GM12878 (cell line): ENCODE data around the gene CCSER1. TPM values are rescaled to one million over a fixed set of nuclear protein-coding genes. Genes with fewer than 3 reads are reported as not detected.

Experiments used
- ATAC-seq: fragments of 200-7000 bp; cut with Tn5 transposase; 3 replicates; pipeline ENCODE4 v1.9.1; 2020; ENCODE audit warnings: mild to moderate bottlenecking, moderate library complexity
- BruUV-seq: library from RNA; stranded (reverse); fragments of 400-500 nt; replicated peaks from 2 replicates; lab custom pipeline; 2021; lab: Mats Ljungman, UMichigan
- CTCF ChIA-PET: fragments of 300-600 bp; sonication (Branson Sonifier 250); formaldehyde crosslinking; extraction: SDS; loops from one replicate; lab custom pipeline; 2021; ENCODE audit warnings: inconsistent platforms; lab: Yijun Ruan, JAX
- POLR2A ChIA-PET: fragments of 350-600 bp; formaldehyde crosslinking; extraction: SDS; loops from one replicate; lab custom pipeline; 2021; ENCODE audit warnings: inconsistent platforms; lab: Charles Lee
- RAD21 ChIA-PET: fragments of 300-600 bp; sonication (Branson Sonifier 250); formaldehyde crosslinking; loops from one replicate; lab custom pipeline; 2023; ENCODE audit warnings: antibody characterized with exemption; ENCODE audit not compliant: unreplicated experiment; lab: Charles Lee
- SMC1A ChIA-PET: fragments of 300-600 bp; sonication (Branson Sonifier 250); formaldehyde crosslinking; loops from one replicate; lab custom pipeline; 2023; ENCODE audit not compliant: unreplicated experiment, uncharacterized antibody; lab: Charles Lee
- DNase-seq: peaks from one replicate; pipeline ENCODE4 v3.0.0-alpha.2; 2011; ENCODE audit warnings: low read depth, low spot score
- FAIRE-seq: peaks from 3 replicates; lab custom pipeline; 2011; peaks lifted over from hg19 to GRCh38; lab: Jason Lieb, UNC
- H2AFZ ChIP-seq: 2 replicates; pipeline ENCODE4 v1.6.0; 2011; ENCODE audit warnings: low read depth, low read length, control low read depth; ENCODE audit not compliant: control insufficient read depth
- H3K27ac ChIP-seq: 2 replicates; pipeline ENCODE4 v1.5.1; 2011; ENCODE audit warnings: control low read depth; ENCODE audit not compliant: control insufficient read depth, insufficient read depth
- H3K27me3 ChIP-seq, 2 experiments: replicated peaks in 1 of 2; 2 replicates each; pipeline versions ENCODE4 v1.6.0 to v1.6.1; 2011; ENCODE audit warnings: low read length in 1 of 2; ENCODE audit not compliant: control insufficient read depth in 2 of 2, insufficient read depth in 2 of 2
- H3K36me3 ChIP-seq, 2 experiments: 2 replicates each; pipeline ENCODE4 v1.5.1; 2011; ENCODE audit warnings: low read length in 1 of 2; ENCODE audit not compliant: control insufficient read depth in 2 of 2, insufficient read depth in 2 of 2
- H3K4me1 ChIP-seq: 2 replicates; pipeline ENCODE4 v1.6.1; 2011; ENCODE audit warnings: mild to moderate bottlenecking, low read length, moderate library complexity, mixed read lengths; ENCODE audit not compliant: control insufficient read depth, insufficient read depth
- H3K4me2 ChIP-seq: 2 replicates; pipeline ENCODE4 v1.6.0; 2011; ENCODE audit warnings: control low read depth; ENCODE audit not compliant: control insufficient read depth, insufficient read depth
- H3K4me3 ChIP-seq: fragments of 200-600 bp; sonication (generic); 2 replicates; pipeline ENCODE4 v1.5.1; 2016
- H3K79me2 ChIP-seq: 2 replicates; pipeline ENCODE4 v1.6.0; 2011; ENCODE audit warnings: low read length; ENCODE audit not compliant: control insufficient read depth, insufficient read depth
- H3K9ac ChIP-seq: 2 replicates; pipeline ENCODE4 v1.8.0; 2011; ENCODE audit warnings: low read length, control low read depth, mixed read lengths; ENCODE audit not compliant: control insufficient read depth, insufficient read depth
- H3K9me3 ChIP-seq: replicated peaks from 3 replicates; pipeline ENCODE4 v1.5.1; 2011; ENCODE audit warnings: mild to moderate bottlenecking, low read length; ENCODE audit not compliant: control insufficient read depth, insufficient read depth
- H4K20me1 ChIP-seq: 2 replicates; pipeline ENCODE4 v1.6.0; 2011; ENCODE audit not compliant: control insufficient read depth, insufficient read depth
- BRCA1 ChIP-seq: IDR thresholded peaks from 2 replicates; pipeline ENCODE4 v1.6.1; 2011; ENCODE audit warnings: low read depth, low read length, improper control_type of control experiment
- CHD4 ChIP-seq: fragments of 200-600 bp; sonication (generic); IDR thresholded peaks from 2 replicates; pipeline ENCODE4 v1.6.1; 2016; ENCODE audit warnings: mild to moderate bottlenecking
- EED ChIP-seq: sonication (generic); IDR thresholded peaks from 2 replicates; pipeline ENCODE4 v1.6.1; 2016; ENCODE audit warnings: antibody characterized with exemption, low read depth
- HCFC1 ChIP-seq: fragments of 150-350 bp; IDR thresholded peaks from 2 replicates; pipeline ENCODE4 v1.6.1; 2014; ENCODE audit warnings: low read length
- MEF2A ChIP-seq: IDR thresholded peaks from 2 replicates; pipeline ENCODE4 v1.6.1; 2011; ENCODE audit warnings: low read depth, mild to moderate bottlenecking, low read length, moderate library complexity; ENCODE audit not compliant: insufficient read depth
- PAX5 ChIP-seq: IDR thresholded peaks from 2 replicates; pipeline ENCODE4 v1.6.1; 2011; ENCODE audit warnings: low read depth, low read length, borderline replicate concordance
- RCOR1 ChIP-seq: conservative IDR thresholded peaks from 2 replicates; pipeline ENCODE4 v1.6.1; 2012; ENCODE audit warnings: low read depth, low read length, improper control_type of control experiment
- RUNX3 ChIP-seq: IDR thresholded peaks from 2 replicates; pipeline ENCODE4 v1.6.1; 2012; ENCODE audit warnings: low read length, inconsistent platforms
- TARDBP ChIP-seq: IDR thresholded peaks from 2 replicates; pipeline ENCODE4 v1.6.1; 2016; ENCODE audit warnings: borderline replicate concordance
- ZNF384 ChIP-seq: IDR thresholded peaks from 2 replicates; pipeline ENCODE4 v1.6.1; 2012; ENCODE audit warnings: low read depth, mild to moderate bottlenecking, low read length, improper control_type of control experiment, borderline replicate concordance
- WGBS: methylation state at CpG from one replicate; pipeline ENCODE4 v1.1.6; 2016; ENCODE audit warnings: low lambda C conversion rate; ENCODE audit not compliant: insufficient replicate concordance, insufficient coverage; ENCODE audit errors: missing lambda C conversion rate; 5-methylcytosine and 5-hydroxymethylcytosine counted together
- in situ Hi-C: fragments of 300-500 bp; cut with MboI; formaldehyde crosslinking; loops from 9 replicates; pipeline ENCODE4 v1.14.3; 2018; ENCODE audit warnings: mixed read lengths
- intact Hi-C: fragments of 100-400 bp; cut with micrococcal nuclease; formaldehyde crosslinking; loops from one replicate; pipeline ENCODE4 v1.14.2; 2022; ENCODE audit not compliant: unreplicated experiment
- polyA plus RNA-seq, 11 experiments: library from polyadenylated mRNA; depleted of rRNA in 4 of 11; unstranded in 6 of 11; stranded (reverse) in 5 of 11; fragments of >200 nt; fragmentation: Nextera tagmentation in 4 of 11; fragmentation: Illumina TruSeq in 1 of 11; extraction: Ambion mirVana in 4 of 11; extraction: Trizol in 1 of 11; gene quantifications; 1 replicate in 1 of 11; 2 replicates in 10 of 11; pipeline versions ENCODE4 v1.2.1 to v1.2.3, GENCODE V29; 2011 to 2016; ENCODE audit warnings: inconsistent platforms in 2 of 11, missing spikeins in 2 of 11, low read depth in 1 of 11
- total RNA-seq, 4 experiments: library from RNA; depleted of rRNA in 3 of 4; stranded (reverse); fragments of >200 nt in 3 of 4; fragmentation: Illumina TruSeq in 1 of 4; extraction: Trizol in 1 of 4; gene quantifications; 2 replicates each; pipeline versions ENCODE4 v1.2.1 to v1.2.3, GENCODE V29; 2013 to 2021
- TF ChIP-seq, protein P1 (sequence below): IDR thresholded peaks from 2 replicates; pipeline ENCODE4 v1.6.1; 2011; ENCODE audit warnings: borderline replicate concordance, low read depth, mild to moderate bottlenecking, moderate library complexity, low read length; ENCODE audit not compliant: insufficient read depth, poor library complexity, severe bottlenecking
- TF ChIP-seq, protein P2 (sequence below): fragments of 450-650 bp; formaldehyde crosslinking; IDR thresholded peaks from 2 replicates; pipeline ENCODE4 v1.5.0; 2022; ENCODE audit warnings: mild to moderate bottlenecking, missing genetic modification characterization
- TF ChIP-seq, protein P3 (sequence below): IDR thresholded peaks from 2 replicates; pipeline ENCODE4 v1.6.1; 2012; ENCODE audit warnings: mild to moderate bottlenecking, low read depth, low read length
- TF ChIP-seq, protein P4 (sequence below): fragments of 450-650 bp; formaldehyde crosslinking; IDR thresholded peaks from 2 replicates; pipeline ENCODE4 v1.4.0; 2022; ENCODE audit warnings: mild to moderate bottlenecking, moderate library complexity

The CCSER1 gene
- total and polyA plus RNA-seq, 10 of the 15 experiments (the other 5 are each of a cell fraction or from before 2014, with no cell fraction given) = 0.22 to 2.7 (median 1.0) TPM

DNA sequence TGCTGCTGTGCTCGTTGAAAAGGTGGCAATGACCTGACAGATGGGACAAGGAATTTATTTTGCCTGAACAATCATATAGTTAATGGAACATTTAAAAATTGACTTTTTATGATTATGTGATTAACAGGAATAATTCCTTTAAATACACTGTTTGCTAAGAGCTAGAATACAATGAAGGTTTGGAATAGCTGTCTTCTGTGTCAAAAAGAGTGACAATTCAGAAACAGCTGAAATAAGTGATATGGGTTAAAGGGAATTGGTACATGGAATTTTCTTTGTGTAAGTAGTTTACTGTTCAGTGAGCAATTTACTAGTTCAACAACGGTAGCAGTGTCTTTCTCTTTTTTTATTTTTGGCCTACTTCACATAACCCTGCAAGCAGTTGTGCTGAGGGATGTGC is 1093.1 kb downstream of the CCSER1 start:
- RAD21 ChIA-PET = no interaction called here
- Histone ChIP-seq H3K36me3 (no peaks in the 10 kb centered on the region), H2AFZ (no peak overlapping the region), H4K20me1 (no peaks in the 10 kb centered on the region), H3K79me2 (no peaks in the 10 kb centered on the region), H3K4me2 (no peak overlapping the region), H3K4me1 (no peaks in the 10 kb centered on the region), H3K9me3 (no peaks in the 10 kb centered on the region), H3K27me3 (no peaks in the 10 kb centered on the region), H3K9ac (no peak overlapping the region), H3K4me3 (no peak overlapping the region), H3K27ac (no peak overlapping the region)
- DNase-seq = no peak
- SMC1A ChIA-PET = no interaction called here
- POLR2A ChIA-PET = no interaction called here
- 21% methylated on average over 2 of the region's 2 CpGs for WGBS
- CTCF ChIA-PET = interaction anchor here (0.7 kb wide), 1 partner anchor 178 kb away, joined by 3 read pairs; no protein-coding TSS in a partner anchor
- intact Hi-C loops = no loop called here
- no TSS peak for BruUV-seq
- in situ Hi-C loops = no loop called here
- FAIRE-seq = no peak
- no peak for ATAC-seq
- TF ChIP-seq TARDBP (no peak), RUNX3 (no peak), BRCA1 (no peak), PAX5 (no peak), EED (no peak), HCFC1 (no peak), CHD4 (no peak), RCOR1 (no peak), ZNF384 (no peak), MEF2A (no peak)
- TF ChIP-seq, protein P1, sequence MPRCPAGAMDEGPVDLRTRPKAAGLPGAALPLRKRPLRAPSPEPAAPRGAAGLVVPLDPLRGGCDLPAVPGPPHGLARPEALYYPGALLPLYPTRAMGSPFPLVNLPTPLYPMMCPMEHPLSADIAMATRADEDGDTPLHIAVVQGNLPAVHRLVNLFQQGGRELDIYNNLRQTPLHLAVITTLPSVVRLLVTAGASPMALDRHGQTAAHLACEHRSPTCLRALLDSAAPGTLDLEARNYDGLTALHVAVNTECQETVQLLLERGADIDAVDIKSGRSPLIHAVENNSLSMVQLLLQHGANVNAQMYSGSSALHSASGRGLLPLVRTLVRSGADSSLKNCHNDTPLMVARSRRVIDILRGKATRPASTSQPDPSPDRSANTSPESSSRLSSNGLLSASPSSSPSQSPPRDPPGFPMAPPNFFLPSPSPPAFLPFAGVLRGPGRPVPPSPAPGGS = no peak
- TF ChIP-seq, protein P2, sequence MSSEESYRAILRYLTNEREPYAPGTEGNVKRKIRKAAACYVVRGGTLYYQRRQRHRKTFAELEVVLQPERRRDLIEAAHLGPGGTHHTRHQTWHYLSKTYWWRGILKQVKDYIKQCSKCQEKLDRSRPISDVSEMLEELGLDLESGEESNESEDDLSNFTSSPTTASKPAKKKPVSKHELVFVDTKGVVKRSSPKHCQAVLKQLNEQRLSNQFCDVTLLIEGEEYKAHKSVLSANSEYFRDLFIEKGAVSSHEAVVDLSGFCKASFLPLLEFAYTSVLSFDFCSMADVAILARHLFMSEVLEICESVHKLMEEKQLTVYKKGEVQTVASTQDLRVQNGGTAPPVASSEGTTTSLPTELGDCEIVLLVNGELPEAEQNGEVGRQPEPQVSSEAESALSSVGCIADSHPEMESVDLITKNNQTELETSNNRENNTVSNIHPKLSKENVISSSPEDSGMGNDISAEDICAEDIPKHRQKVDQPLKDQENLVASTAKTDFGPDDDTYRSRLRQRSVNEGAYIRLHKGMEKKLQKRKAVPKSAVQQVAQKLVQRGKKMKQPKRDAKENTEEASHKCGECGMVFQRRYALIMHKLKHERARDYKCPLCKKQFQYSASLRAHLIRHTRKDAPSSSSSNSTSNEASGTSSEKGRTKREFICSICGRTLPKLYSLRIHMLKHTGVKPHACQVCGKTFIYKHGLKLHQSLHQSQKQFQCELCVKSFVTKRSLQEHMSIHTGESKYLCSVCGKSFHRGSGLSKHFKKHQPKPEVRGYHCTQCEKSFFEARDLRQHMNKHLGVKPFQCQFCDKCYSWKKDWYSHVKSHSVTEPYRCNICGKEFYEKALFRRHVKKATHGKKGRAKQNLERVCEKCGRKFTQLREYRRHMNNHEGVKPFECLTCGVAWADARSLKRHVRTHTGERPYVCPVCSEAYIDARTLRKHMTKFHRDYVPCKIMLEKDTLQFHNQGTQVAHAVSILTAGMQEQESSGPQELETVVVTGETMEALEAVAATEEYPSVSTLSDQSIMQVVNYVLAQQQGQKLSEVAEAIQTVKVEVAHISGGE (CRISPR knock-in tag) = no peak
- TF ChIP-seq, protein P3, sequence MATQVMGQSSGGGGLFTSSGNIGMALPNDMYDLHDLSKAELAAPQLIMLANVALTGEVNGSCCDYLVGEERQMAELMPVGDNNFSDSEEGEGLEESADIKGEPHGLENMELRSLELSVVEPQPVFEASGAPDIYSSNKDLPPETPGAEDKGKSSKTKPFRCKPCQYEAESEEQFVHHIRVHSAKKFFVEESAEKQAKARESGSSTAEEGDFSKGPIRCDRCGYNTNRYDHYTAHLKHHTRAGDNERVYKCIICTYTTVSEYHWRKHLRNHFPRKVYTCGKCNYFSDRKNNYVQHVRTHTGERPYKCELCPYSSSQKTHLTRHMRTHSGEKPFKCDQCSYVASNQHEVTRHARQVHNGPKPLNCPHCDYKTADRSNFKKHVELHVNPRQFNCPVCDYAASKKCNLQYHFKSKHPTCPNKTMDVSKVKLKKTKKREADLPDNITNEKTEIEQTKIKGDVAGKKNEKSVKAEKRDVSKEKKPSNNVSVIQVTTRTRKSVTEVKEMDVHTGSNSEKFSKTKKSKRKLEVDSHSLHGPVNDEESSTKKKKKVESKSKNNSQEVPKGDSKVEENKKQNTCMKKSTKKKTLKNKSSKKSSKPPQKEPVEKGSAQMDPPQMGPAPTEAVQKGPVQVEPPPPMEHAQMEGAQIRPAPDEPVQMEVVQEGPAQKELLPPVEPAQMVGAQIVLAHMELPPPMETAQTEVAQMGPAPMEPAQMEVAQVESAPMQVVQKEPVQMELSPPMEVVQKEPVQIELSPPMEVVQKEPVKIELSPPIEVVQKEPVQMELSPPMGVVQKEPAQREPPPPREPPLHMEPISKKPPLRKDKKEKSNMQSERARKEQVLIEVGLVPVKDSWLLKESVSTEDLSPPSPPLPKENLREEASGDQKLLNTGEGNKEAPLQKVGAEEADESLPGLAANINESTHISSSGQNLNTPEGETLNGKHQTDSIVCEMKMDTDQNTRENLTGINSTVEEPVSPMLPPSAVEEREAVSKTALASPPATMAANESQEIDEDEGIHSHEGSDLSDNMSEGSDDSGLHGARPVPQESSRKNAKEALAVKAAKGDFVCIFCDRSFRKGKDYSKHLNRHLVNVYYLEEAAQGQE = no peak
- TF ChIP-seq, protein P4, sequence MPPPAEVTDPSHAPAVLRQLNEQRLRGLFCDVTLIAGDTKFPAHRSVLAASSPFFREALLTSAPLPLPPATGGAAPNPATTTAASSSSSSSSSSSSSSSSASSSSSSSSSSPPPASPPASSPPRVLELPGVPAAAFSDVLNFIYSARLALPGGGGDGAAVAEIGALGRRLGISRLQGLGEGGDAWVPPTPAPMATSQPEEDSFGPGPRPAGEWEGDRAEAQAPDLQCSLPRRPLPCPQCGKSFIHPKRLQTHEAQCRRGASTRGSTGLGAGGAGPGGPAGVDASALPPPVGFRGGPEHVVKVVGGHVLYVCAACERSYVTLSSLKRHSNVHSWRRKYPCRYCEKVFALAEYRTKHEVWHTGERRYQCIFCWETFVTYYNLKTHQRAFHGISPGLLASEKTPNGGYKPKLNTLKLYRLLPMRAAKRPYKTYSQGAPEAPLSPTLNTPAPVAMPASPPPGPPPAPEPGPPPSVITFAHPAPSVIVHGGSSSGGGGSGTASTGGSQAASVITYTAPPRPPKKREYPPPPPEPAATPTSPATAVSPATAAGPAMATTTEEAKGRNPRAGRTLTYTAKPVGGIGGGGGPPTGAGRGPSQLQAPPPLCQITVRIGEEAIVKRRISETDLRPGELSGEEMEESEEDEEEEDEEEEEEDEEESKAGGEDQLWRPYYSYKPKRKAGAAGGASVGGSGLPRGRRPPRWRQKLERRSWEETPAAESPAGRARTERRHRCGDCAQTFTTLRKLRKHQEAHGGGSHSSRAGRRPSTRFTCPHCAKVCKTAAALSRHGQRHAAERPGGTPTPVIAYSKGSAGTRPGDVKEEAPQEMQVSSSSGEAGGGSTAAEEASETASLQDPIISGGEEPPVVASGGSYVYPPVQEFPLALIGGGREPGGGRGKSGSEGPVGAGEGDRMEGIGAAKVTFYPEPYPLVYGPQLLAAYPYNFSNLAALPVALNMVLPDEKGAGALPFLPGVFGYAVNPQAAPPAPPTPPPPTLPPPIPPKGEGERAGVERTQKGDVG (CRISPR knock-in tag) = no peak
